ENCODE measurements around the gene C11orf68. TPM values are rescaled to one million over a fixed set of nuclear protein-coding genes. Genes with fewer than 3 reads are reported as not detected.
A peak's percentile ranks its signal among the peaks of the same experiment; 100 is the strongest.

The C11orf68 gene
- total RNA-seq, 2 donors from 2014 or later: 34.7 to 36.5 TPM

DNA sequence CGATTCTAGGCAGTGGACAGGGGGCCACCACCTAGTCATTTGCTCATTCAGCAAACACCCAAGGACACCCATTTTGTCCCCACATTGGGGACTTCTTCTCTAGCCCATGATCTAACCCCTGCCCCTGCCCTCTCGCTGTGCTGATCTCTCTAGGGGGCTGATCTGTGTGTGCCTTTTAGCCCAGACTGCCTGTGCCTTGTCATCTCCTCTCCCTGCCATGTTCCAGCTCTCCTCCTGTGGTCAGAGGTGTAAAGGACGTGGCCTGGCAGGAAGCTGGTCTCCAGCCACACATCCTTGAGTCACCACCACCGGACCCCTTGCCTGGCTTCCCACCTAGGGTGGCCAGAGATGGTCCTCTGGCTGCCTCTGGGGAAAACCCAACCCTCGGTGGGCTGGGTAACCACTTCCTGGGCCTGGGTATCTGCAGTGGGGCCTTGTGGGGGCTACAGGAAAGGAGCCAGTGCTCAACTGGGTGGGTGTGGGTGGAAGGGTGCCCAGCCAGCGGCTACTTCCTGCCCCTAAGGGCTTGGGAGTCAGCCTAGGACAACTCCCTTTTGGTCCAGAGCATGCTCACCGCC is 37.9 kb downstream of the C11orf68 start:
- Mint-ChIP-seq H3K9me3 (no peaks in the 10 kb centered on the region), H3K36me3 (ENCODE audit: insufficient read depth in 2 of 2) (peaks cover 0 to 9% of the 10 kb centered on the region in 2 donors)

DNA sequence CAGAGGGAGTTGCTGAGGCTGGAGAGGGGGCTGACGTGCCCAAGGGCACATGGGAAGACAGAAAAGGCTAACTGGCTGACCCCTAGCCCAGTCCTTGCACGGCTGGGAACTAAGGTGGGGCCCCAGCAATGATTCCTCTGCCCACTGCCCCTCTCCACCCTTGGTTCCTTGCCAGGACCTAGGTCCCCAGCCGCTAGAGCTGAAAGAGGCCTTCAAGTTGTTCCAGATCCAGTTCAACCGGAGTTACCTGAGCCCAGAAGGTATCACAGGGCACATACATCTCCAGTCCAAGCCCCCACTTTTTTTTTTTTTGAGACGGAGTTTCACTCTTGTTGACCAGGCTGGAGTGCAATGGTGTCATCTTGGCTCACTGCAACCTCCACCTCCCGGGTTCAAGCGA is 38.8 kb downstream of the C11orf68 start:
- peak overlapping the region; percentile 70 to 71 for H3K4me3 Mint-ChIP-seq
- H3K36me3 Mint-ChIP-seq (ENCODE audit: insufficient read depth in 2 of 2): peaks cover 0 to 7% of the 10 kb centered on the region in 2 donors
- H3K27me3 Mint-ChIP-seq (ENCODE audit: low read depth): no peaks in the 10 kb centered on the region
- no peak for ATAC-seq (replicated peaks in 1 of 2)
- H3K27ac Mint-ChIP-seq: peak overlapping the region; percentile 46
- H3K4me1 Mint-ChIP-seq (ENCODE audit: low read depth): peaks cover 38% of the 10 kb centered on the region
- no peaks in the 10 kb centered on the region for H3K9me3 Mint-ChIP-seq
- no peak for DNase-seq

More for the DNA sequence above, 37.9 kb downstream of the C11orf68 start:
- DNase-seq (no peak), ATAC-seq (replicated peaks in 1 of 2) (peak; percentile 32 to 37)
- Mint-ChIP-seq H3K4me1 (ENCODE audit: low read depth) (peaks cover 47% of the 10 kb centered on the region), H3K4me3 (peak overlapping the region; percentile 70 to 71), H3K27ac (peak overlapping the region; percentile 78), H3K27me3 (ENCODE audit: low read depth) (no peaks in the 10 kb centered on the region)

DNA sequence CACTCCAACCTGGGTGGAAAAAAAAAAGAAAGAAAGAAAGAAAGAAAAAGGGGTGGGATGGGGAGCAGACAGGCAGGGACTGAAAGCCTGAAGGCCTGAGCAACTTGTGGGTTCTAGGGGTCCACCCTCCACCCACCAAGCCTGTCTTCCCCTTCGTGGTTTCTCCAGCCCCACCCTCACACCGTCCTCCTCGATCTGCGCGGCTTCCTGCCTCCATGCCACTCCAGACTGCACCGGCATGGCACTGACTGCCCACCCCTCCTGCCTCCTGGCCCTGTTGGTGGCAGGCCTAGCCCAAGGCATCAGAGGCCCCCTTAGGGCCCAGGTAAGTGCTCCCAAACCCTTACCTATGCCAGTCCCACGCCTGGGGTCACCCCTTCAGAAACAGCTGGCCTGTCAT is 39.2 kb downstream of the C11orf68 start, which contains the start of gene CTSW:
Gene CTSW (plus strand): TSS at position 221 of the 400 bp plus-strand sequence. CDS start 18 bp downstream, at position 239.
- ATAC-seq (replicated peaks in 1 of 2) (peak; percentile 27 to 62), DNase-seq (no peak)
- Mint-ChIP-seq H3K27me3 (ENCODE audit: low read depth) (no peaks in the 10 kb centered on the region), H3K36me3 (ENCODE audit: insufficient read depth in 2 of 2) (peaks cover 0 to 7% of the 10 kb centered on the region in 2 donors), H3K4me1 (ENCODE audit: low read depth) (peaks cover 34% of the 10 kb centered on the region), H3K9me3 (no peaks in the 10 kb centered on the region), H3K27ac (peak within 1 kb of the TSS; percentile 78), H3K4me3 (peak within 1 kb of the TSS; percentile 70 to 71)

DNA sequence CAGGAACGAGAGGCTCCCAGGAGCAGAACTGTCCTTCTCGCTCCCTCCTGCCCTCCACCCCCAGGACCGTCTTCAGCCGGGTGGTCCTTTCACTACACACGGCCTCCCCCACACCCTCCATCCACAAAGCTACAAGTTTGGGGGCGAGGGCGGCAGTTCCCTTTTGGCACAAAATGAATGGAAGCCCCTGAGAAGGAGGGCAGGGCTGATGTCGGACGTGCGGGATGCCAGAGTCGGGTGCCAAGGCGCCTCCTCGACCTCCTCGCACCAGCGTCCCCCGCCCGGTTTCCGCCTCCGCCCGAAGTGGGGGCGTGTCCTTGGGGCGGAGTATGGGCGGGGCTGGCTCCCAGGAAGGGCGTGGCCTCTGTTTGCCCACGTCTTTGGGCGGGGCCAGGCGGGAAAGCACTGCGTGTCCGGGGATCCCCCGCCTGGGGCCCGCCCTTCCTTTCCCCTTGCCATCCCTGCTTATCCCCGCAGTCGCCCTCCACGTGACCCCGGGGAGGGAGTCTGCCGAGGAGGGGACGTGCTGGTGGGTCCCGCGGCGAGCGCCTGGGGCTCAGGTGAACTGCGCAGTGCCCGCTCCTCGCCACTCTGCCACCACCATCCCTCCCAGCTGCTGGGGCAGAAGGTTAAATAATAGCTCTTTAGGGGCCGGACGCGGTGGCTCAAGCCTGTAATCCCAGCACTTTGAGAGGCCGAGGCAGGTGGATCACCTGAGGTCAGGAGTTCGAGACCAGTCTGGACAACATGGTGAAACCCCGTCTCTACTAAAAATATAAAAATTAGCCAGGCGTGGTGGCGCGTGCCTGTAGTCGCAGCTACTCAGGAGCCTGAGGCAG is 45.3 kb downstream of the C11orf68 start:
- ATAC-seq (replicated peaks in 1 of 2): peak; percentile 87 to 88
- DNase-seq: peak; percentile 96 to 99
- peaks cover 14% of the 10 kb centered on the region for H3K4me1 Mint-ChIP-seq (ENCODE audit: low read depth)
- H3K27ac Mint-ChIP-seq: peak overlapping the region; percentile 79
- no peaks in the 10 kb centered on the region for H3K36me3 Mint-ChIP-seq (ENCODE audit: insufficient read depth in 2 of 2)
- H3K27me3 Mint-ChIP-seq (ENCODE audit: low read depth): no peaks in the 10 kb centered on the region
- H3K9me3 Mint-ChIP-seq: no peaks in the 10 kb centered on the region
- peak overlapping the region; percentile 95 to 98 for H3K4me3 Mint-ChIP-seq

DNA sequence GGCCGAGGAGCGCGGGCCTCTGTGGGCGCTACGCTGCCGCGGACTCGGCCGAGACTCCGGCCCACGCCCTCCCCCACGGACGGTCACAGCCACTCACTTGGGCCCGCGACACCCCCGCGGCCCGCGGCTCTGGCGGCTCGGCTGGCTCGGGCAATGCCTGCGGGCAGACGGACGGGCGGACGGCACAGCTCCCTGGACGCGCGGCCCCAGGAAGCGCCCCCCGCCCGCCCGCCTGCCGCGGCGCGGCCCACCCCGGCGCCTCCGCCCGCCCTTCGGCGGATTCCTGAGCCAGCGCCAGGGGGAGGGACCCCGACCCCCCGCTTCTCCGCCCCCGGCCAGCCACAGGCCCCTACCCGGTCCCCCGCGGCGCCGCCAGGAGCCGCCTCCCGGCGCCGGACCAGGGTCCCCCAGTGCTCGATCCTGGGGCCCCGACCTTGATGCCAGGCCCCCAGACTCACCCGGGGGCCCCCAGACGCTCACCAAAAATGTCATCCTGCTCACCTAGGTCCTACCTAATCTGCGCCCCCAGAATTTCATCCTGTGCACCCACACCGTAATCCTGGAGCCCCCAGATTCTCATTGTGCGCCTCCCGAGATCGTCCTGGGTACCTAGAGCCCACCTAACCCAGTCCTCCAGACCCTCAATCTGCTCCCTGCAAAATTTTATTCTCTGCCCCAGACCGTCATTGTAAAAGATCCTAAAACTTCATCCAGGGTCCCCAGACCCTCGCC is 46.1 kb downstream of the C11orf68 start, which contains the start of gene EFEMP2:
Gene EFEMP2 (minus strand): TSS at position 215 of the 732 bp plus-strand sequence. CDS start 446 bp downstream, outside the sequence.
- H3K27ac Mint-ChIP-seq: peak within 1 kb of the TSS; percentile 79

DNA sequence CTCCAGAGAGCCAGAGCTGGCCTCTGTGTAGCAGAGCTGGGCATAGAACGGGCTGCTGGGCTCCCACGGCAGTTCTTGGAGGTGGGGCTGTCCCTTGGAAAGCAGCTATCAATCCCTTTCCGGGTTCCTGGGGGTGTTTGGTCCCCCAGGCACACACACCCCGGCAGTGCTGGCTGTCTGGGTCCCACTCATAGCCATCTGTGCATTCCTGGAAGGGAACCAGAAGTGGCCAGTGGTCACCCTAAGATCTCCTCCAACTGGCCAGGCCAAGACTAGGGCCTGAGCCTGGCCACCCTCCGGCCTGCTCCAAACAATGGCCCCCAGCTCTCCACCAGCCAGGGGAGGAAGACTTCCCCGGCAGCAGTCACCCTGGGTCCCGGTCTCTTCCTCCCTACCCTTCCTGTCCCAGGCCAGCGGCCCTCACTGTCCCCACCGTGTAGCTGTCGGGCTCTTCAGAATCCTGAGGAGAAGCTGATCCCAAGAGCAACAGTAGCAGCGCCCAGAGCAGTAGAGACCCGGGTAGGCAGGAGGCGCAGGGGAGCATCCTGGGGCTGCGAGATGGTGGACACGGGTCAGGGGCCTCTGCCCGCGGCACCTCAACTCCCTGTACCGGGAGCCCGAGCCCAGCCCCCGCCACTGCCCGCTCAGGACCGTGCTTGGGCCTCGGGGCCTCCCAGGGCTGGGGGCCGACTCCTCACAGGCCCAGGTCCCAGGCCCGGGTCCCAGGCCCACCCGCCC is 46.9 kb downstream of the C11orf68 start:
- DNase-seq (no peak), ATAC-seq (replicated peaks in 1 of 2) (no peak)
- no peaks in the 10 kb centered on the region for H3K9me3 Mint-ChIP-seq
- H3K27ac Mint-ChIP-seq: no peak overlapping the region
- H3K4me3 Mint-ChIP-seq: peak overlapping the region; percentile 42 to 64
- H3K36me3 Mint-ChIP-seq (ENCODE audit: insufficient read depth in 2 of 2): peaks cover 0 to 4% of the 10 kb centered on the region in 2 donors
- H3K27me3 Mint-ChIP-seq (ENCODE audit: low read depth): no peaks in the 10 kb centered on the region
- peaks cover 18% of the 10 kb centered on the region for H3K4me1 Mint-ChIP-seq (ENCODE audit: low read depth)

More for the DNA sequence above, 46.1 kb downstream of the C11orf68 start, which contains the start of gene EFEMP2:
- Mint-ChIP-seq H3K9me3 (no peaks in the 10 kb centered on the region), H3K27me3 (ENCODE audit: low read depth) (no peaks in the 10 kb centered on the region), H3K36me3 (ENCODE audit: insufficient read depth in 2 of 2) (no peaks in the 10 kb centered on the region), H3K4me1 (ENCODE audit: low read depth) (peaks cover 14% of the 10 kb centered on the region), H3K4me3 (peak within 1 kb of the TSS; percentile 95 to 98)
- no peak for DNase-seq
- peak in 1 of 2 donors; percentile 1 for ATAC-seq (replicated peaks in 1 of 2)

DNA sequence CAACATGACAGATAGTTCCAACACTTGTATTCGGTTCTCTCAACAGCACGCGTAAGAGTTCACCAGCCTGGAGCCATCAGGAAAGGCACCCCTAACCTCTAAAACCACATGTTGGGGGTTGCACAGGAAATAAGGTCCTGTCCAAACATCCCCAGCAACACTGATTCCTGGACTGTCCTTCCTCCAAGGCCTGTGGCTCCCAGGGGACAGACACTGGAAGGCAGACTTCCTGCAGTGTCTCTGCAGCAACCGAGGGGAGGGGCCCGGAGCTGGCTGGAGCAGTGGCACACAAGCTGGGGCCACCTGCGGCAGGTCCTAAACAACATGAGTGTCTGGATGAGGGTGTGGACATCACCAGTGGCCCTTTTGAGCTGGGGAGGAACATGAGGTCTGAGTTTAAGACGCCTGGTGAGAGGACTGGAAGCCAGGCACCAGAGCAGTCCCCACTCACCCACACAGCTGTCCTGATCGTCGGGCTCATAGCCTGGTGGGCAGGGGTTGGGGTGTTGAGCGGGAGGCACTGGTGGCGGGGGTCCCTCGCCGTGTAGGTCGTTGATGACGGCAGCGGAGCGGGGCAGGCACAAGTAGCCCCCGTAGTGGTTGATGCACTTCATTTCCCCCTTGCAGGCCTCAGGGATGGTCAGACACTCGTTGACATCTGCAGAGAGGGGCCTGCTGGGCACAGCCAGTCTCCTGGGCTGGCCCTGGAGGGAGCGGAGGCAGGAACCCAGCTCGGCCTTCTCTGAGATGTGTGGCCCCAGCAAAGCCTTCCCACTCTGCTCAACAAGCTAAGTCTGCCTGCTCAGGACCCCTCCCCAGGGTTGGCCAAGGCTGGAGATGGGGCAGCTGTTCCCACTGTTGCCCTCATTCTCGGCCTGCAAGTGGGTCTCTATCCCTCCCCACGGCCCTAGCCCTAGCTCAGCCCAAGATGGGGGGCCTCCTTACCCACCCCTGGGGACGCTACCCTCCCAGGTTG is 47.9 kb downstream of the C11orf68 start:
- Mint-ChIP-seq H3K27ac (no peak overlapping the region), H3K36me3 (ENCODE audit: insufficient read depth in 2 of 2) (peaks cover 0 to 4% of the 10 kb centered on the region in 2 donors), H3K9me3 (no peaks in the 10 kb centered on the region), H3K4me3 (peak overlapping the region; percentile 42 to 64), H3K27me3 (ENCODE audit: low read depth) (no peaks in the 10 kb centered on the region), H3K4me1 (ENCODE audit: low read depth) (peaks cover 23% of the 10 kb centered on the region)
- ATAC-seq (replicated peaks in 1 of 2) (no peak), DNase-seq (no peak)

DNA sequence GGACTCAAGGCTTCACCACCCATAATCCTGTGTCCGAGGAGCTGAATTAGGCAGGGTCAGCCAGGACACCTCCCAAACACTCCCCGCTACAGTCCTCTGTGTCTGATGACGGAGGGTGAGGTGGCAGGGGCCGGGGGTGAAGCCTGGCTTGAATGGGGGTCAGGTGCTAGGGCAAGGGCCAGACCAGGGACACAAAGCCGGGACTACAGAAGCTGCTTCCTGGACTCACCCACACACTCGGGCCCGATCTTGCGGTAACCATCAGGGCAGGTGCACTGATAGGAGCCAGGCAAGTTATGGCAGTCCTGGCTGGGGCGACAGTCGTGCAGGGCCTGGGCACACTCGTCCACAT is 48.6 kb downstream of the C11orf68 start:
- Mint-ChIP-seq H3K27me3 (ENCODE audit: low read depth) (no peaks in the 10 kb centered on the region), H3K4me3 (no peak overlapping the region), H3K9me3 (no peaks in the 10 kb centered on the region), H3K27ac (no peak overlapping the region), H3K4me1 (ENCODE audit: low read depth) (peaks cover 23% of the 10 kb centered on the region), H3K36me3 (ENCODE audit: insufficient read depth in 2 of 2) (peaks cover 0 to 4% of the 10 kb centered on the region in 2 donors)
- ATAC-seq (replicated peaks in 1 of 2): no peak
- no peak for DNase-seq

DNA sequence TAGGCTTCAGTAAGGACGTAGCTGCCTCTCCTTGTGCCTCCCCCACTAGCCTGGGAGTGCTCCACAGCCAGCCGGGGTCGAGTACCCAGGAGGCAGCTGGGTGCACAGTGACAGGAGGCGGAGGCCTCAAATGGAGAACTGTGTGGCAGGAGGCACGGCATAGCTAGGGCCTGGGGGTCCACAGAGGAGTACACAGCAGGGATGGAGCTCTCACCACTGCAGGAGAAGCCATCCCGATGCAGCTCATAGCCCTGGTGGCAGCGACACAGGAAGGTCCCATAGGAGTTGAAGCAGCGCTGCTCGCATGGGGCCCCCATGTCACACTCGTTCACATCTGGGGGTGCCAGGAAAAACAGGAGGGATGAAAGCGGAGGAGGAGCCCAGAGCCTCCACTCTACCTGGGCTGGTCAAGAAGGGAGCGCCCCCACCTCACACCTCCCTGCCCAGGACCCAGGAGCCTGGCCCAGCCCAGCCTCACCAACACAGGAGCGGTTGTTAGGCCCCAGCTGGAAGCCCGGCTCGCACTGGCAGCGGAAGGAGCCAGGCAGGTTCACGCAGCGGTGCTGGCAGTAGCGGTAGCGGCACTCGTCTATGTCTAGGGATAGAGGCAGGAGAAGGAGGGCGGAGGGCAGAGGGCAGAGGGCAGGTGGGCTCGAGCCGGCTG is 49.1 kb downstream of the C11orf68 start:
- peaks cover 0 to 7% of the 10 kb centered on the region in 2 donors for H3K36me3 Mint-ChIP-seq (ENCODE audit: insufficient read depth in 2 of 2)
- DNase-seq: no peak
- no peaks in the 10 kb centered on the region for H3K27me3 Mint-ChIP-seq (ENCODE audit: low read depth)
- no peaks in the 10 kb centered on the region for H3K9me3 Mint-ChIP-seq
- H3K4me1 Mint-ChIP-seq (ENCODE audit: low read depth): peaks cover 23% of the 10 kb centered on the region
- H3K4me3 Mint-ChIP-seq: no peak overlapping the region
- no peak for ATAC-seq (replicated peaks in 1 of 2)
- no peak overlapping the region for H3K27ac Mint-ChIP-seq

DNA sequence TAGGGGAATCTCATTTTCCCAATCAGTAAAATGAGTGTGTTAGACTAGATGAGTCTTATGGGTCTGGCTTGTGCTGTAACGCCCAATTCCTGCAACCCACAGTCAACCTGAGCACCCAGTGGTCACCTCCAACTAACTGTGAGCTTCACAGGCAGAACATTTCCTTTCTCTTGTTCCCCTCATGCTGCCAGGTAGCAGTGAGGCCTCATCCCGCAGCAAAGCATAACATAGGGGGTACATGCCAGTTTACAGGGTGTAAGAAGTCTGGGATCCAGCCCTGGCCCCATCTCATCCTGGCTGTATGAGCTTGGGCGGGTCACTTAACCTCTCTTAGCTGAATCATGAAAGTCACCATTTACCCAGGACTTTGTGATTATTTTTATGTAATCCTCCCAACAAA is 50.0 kb downstream of the C11orf68 start:
- no peak for ATAC-seq (replicated peaks in 1 of 2)
- Mint-ChIP-seq H3K4me3 (no peak overlapping the region), H3K27me3 (ENCODE audit: low read depth) (no peaks in the 10 kb centered on the region), H3K27ac (no peak overlapping the region), H3K9me3 (no peaks in the 10 kb centered on the region), H3K4me1 (ENCODE audit: low read depth) (peaks cover 23% of the 10 kb centered on the region), H3K36me3 (ENCODE audit: insufficient read depth in 2 of 2) (peaks cover 0 to 7% of the 10 kb centered on the region in 2 donors)
- DNase-seq: no peak

DNA sequence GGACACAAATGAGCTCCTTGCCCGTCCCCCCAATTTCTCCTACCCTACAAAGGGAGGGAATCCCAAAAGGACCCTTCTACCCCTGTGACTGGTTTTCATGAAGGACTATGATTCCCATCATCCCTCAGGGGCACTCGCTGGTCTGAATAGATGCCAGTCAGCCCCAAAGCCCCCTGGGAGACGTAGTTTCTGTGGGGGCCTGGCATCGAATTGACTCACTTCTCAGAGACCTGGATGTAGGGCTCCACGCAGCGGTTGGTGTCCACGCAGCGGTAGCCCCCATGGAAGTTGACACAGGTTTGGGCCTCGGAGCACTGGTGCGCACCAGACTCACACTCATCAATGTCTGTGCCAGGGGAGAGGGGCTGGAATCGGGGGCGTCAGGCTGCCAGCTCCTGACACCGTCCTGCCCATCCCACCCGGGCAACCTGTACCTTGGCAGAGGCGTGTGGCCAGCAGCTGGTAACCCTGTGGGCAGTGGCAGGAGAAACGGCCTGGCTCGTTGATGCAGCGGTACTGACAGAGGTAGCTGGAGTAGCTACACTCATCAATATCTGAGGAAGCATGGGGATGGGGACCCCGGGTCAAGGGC is 50.7 kb downstream of the C11orf68 start:
- Mint-ChIP-seq H3K9me3 (no peaks in the 10 kb centered on the region), H3K36me3 (ENCODE audit: insufficient read depth in 2 of 2) (peaks cover 0 to 9% of the 10 kb centered on the region in 2 donors), H3K27me3 (ENCODE audit: low read depth) (no peaks in the 10 kb centered on the region), H3K4me3 (no peak overlapping the region), H3K4me1 (ENCODE audit: low read depth) (peaks cover 25% of the 10 kb centered on the region), H3K27ac (no peak overlapping the region)
- ATAC-seq (replicated peaks in 1 of 2) (no peak), DNase-seq (no peak)
